HG02588 (cell line): ENCODE data around the gene C1QTNF1.
"Not testable (repeated sequence)": the region's sequence is repeated elsewhere in the genome, so short reads cannot be mapped to it uniquely, and the experiment has no call there.

Source experiments
- ATAC-seq: cut with Tn5 transposase; IDR thresholded peaks from one replicate; pipeline ENCODE4 v1.9.1; 2021; ENCODE audit warnings: mild to moderate bottlenecking, moderate library complexity; ENCODE audit not compliant: unreplicated experiment

C1QTNF1 gene

DNA sequence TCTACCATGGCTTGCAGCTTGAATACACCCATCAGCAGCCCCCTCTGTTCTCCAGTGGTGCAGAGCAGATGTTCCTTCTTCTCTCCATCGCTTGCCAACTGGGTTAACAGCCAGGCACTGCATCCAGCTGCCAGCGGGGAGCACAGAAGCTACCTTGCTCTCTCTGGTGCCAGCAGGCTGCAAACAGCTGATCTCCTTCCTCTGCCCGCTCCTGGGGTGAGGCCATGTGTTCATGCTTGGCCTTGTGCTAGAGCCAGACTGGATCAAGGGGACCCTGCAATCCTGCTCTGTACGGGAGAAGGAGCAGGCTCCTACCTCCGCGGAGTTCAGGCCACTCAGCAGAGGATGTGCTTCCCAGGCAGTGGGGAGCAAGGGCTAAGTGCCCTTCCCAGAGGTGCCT lies 26.6 kb downstream of the C1QTNF1 start:
- no peak for ATAC-seq

GRCh38 chr17:79051306-79051705 lies 27.3 kb downstream of the C1QTNF1 start:
- ATAC-seq: no peak

DNA sequence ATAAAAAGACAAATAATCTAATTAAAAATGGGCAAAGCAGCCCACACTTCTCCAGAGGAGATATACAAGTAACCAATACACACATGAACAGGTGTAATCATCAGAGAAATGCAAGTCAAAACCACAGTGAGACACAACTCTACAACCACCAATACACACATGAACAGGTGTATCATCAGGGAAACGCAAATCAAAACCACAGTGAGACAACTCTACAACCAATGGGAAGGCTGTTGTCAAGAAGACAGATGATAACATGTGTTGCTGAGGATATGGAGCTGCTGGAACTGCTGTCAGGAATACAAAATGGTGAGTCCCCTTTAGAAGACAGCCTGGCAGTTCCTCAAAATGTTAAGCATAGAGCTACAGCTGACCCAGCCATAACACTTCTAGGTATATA lies 28.2 kb downstream of the C1QTNF1 start:
- no peak for ATAC-seq

DNA sequence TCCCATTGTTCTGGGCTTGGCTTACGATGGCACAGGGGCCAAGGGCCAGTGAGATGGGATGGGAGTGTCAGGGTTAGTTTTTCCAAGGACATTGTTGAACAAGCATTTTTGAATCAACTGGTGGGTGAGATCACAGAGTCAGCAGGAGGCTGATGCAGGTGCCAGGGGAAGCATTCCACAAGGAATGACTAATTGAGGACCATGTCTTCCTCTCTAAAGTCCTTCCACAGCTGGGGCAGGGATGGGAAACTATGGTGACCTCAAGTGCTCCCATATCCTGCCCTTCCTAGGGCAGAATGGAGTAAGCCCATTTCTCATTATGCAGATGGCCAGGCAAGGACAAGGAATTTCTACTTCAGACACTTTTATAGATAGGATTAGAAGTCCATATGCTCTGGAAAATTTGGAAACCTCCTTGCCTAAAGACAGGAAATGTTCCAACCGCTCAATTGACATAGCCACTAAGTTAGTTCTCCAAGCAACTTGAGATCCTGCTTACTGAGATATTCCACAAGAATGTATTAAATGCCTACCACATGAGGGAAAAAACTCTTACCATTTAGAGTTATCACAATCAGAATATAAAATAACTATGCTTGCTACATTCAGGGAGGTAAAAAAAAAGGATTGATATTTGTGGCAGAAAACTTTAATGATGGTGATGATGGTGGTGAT lies 29.4 kb downstream of the C1QTNF1 start:
- no peak for ATAC-seq

DNA sequence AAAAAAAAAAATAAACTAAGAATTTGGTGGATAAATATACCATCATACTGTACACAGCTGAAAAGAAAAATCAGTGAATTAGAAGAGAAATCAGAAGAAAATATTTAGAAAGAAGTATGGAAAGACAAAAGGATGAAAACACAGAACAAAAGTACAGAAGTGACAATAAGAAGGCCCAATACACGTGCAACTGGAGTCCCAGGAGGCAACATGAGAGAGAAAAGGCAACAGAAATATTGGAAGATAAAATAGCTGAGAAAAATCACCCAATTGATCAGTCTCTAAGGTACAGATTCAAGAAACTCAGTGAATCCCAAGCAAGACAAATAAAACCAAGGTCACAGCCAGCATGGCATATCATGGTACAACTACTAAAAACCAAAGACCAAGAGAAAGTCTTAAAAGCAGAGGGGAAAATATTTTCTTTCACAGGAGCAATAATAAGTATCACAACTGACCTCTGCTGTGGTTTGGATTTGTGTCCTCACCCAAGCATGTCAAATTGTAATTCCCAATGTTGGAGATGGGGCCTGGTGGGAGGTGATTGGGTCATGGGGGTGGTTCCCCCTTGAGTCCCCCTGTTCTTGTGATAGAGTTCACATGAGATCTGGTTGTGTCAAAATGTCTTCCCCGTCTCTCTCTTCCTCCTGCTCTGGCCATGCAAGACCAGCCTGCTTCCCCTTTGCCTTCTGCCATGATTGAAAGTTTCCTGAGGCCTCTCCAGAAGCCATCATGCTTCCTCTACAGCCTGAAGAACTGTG lies 30.4 kb downstream of the C1QTNF1 start:
- no peak for ATAC-seq

DNA sequence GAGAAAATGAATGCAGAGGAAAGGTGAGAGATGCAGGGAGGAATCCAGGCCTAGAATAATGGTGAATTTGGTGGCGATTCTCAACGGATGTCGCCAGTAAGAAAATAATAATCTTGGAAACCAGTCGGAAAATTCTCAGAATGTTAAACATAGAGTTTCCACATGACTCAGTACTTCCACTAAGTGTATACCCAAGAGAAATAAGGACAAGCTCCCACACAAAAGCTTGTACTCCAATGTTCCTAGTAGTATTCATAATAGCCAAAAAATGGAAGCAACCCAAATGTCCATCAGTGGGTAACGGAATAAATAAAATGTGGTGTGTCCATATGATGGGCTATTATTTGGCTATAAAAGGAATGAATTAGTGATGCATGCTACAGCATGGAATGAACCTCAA lies 31.2 kb downstream of the C1QTNF1 start:
- no peak for ATAC-seq

- ATAC-seq: no peak
Observed at GRCh38 chr17:79057737-79058385, 33.9 kb downstream of the C1QTNF1 start.

DNA sequence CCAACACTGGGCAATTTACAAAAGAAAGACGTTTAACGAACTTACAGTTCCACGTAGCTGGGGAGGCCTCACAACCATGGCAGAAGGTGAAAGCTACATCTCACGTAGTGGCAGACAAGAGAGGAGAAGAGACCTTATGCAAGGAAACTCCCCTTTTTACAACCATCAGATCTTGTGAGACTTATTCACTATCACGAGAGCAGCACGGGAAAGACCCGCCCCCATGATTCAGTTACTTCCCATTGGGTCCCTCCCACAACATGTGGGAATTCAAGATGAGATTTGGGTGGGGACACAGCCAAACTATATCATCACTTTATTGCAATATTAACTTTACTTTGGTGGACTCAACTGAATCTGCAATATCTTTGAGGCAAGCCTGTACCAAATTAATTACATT lies 38.7 kb downstream of the C1QTNF1 start:
- no peak for ATAC-seq

DNA sequence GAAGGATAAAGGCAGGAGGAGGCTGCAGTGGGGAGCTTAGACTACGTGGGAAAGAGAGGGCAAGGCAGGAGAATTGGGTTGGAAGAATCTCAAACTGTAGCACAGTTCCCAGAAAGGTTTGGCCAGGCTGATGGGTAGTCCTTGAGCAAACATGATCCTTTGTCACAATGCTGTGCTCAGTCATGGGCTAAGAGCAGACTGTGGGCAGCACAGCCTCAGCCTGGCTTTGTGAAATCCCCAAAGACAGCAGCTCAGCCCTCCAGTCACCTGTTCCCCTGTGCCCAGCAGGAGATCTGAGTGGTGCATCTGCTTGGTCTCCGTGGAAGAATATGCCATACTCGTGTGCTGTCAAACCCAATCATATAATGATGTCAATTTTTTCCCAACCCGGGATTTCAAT lies 40.1 kb downstream of the C1QTNF1 start:
- no peak for ATAC-seq

GRCh38 chr17:79065105-79065670 lies 41.2 kb downstream of the C1QTNF1 start:
- ATAC-seq: no peak

GRCh38 chr17:79066963-79067362 lies 43.0 kb downstream of the C1QTNF1 start:
- ATAC-seq: no peak

DNA sequence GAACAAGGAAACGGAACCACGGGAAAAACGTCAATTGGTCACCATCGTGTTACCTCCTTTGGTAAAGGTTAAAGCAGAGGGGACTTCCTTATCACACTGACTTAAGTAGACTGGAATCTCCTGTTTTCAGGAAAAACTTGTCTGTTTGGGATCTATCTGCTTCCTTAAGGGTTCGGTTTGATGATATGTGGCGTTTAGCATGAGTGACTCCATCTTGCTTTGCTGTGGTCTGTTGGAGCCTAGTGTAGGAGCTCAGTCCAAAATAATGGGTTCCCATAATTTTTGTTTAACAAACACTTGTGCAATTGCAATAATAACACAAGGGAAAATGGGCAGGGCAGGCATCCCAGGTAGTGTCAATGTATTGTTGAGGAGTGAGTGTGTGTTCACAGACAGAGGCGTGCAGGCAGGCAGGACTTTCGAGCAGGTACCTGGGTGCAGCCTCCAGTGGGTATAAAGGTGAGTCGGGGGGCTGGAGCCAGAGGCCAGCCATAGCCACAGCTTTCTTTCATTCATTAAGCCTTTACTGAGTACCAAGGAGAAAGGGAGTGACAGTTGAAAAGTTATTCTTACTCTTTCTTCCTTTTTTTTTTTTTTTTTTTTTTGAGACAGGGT lies 46.4 kb downstream of the C1QTNF1 start:
- no peak for ATAC-seq

- ATAC-seq: no peak
Observed at GRCh38 chr17:79071161-79071740, 47.3 kb downstream of the C1QTNF1 start.

GRCh38 chr17:79072544-79072943 lies 48.6 kb downstream of the C1QTNF1 start:
- no peak for ATAC-seq

GRCh38 chr17:79073016-79073705 lies 49.2 kb downstream of the C1QTNF1 start:
- no peak for ATAC-seq

DNA sequence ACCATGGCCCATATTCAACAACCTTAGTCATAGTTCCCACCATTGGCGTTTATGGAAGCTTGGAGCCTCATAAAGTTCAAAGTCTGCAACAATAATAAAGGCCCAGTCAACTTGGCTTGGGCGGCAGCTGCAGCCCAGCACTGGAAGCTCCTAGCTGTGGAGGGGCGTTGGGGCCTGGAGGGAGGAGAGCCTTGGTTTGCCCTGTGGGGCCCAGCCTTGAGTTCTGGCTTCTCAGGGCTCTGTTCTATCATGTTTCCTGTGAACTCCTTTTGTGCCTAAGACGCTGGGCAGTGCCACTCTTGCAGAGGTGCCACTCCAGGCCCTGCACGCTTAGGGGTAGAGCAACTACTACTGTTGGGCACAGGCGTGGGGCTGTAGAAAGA lies 49.7 kb downstream of the C1QTNF1 start:
- no peak for ATAC-seq

DNA sequence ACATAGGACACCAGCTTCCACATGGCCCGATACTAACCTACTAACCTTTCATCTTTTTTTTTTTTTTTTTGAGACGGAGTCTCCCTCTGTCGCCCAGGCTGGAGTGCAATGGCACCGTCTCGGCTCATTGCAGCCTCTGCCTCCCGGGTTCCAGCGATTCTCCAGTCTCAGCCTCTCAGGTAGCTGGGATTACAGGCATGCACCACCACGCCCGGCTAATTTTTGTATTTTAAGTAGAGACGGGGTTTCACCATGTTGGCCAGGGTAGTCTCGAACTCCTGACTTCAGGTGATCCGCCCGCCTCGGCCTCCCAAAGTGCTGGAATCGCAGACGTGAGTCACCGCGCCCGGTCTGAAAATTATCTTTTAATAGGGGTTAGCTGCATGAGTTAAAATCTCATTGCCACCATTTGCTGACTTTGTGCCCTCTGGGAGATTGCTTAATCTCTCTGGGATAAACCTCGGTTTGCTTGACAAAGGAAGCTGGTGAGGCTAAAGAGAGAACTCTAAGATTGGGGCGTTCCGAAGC lies 50.2 kb downstream of the C1QTNF1 start:
- not testable (repeated sequence) for ATAC-seq

DNA sequence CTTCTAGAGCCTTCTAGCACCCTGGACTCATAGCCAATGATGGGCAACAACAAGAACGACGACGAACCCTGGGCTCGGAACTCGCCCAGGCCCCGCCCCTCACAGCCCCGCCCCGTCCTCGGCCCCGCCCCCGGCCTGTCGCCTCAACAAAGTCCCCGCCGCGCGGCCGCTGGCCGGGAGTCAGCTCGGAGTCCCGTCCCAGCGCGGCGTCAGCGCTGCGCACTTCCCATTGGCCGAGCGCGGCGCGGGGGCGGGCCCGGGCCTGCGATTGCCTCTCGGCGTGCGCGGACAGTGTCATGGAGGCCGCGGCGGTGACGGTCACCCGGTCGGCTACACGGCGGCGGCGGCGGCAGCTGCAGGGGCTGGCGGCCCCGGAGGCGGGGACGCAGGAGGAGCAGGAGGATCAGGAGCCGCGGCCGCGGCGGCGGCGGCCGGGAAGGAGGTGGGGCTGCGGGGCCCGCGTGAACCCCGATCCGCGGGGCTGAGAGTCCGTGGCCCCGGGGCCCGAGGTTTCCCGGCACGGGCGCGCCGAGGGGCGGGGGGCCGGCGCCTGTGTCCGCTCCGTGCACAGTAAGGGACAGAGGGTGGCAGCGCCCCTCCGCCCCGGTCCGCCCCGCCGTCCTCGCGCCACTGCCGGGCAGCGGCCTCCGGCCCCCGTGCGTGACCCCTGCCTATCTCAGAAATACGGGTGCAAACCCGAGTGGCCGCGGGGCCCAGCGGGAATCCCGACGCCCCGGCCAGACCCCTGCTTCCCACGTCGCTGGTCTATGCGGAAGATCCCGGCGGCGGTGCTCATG lies 50.9 kb downstream of the C1QTNF1 start, which contains the start of gene ENGASE:
ENGASE (plus strand) TSS at position 176 of the 797 bp plus-strand sequence; CDS start at position 297, 121 bp downstream.
- peak; percentile 92 for ATAC-seq

DNA sequence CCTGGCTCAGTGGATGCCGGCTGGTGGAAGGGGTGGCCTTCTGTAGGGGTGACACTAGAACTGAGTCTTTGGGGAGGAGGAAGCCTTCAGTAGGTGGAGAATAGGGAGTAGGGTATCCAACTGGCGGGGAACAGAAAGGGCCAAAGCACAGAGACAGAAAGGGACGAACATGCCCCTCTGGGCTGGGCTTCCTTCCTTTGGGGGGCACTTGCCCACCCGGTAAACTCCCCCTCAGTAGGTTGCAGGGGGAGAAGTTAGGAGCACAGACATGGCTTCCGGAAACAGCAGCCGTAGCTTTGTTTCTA lies 51.4 kb downstream of the C1QTNF1 start:
- ATAC-seq: no peak
